Stimulated activated naive CD4-positive, alpha-beta T cell treated with Interleukin-2 at 50 U/mL for 16 hours (primary cell): Measurements from ENCODE around the gene CABLES1.
"Not testable (repeated sequence)": the region's sequence is repeated elsewhere in the genome, so short reads cannot be mapped to it uniquely, and the experiment has no call there.

Source experiments
- DNase-seq: peaks from one replicate; lab custom pipeline; 2025; lab: John Stamatoyannopoulos, UW

The CABLES1 gene

DNA sequence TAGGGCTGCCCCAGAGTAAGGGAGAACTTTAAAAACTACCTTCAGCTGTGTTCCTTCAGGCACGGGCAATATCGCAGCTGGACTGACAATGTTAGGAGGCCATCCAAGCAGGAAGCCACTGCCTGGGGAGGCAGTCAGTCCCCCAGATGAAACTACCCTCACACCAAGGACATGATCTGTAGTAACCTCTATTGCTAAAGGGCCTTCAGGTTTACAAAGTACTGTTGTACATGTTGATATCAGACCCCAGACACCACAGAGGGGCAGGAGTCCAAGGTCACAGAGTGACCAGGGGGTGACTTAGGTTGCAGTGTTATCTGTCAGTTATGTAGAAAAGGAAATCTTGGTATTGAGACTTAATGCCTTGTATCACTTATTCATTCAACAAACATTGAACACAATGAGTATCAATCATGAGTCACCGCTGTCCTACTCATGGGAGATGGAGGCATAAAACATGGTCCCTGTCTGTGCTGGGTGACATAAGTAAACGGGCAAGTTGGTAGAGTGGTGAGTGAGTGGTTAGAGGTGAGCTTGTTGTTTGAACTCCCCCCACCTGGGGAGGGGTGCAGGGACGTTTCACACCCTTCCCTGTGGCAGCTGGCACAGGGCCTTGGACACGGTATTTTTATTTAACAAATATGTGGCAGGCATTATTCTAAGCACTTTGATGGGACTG lies 7.1 kb downstream of the CABLES1 start:
- no peak for DNase-seq

DNA sequence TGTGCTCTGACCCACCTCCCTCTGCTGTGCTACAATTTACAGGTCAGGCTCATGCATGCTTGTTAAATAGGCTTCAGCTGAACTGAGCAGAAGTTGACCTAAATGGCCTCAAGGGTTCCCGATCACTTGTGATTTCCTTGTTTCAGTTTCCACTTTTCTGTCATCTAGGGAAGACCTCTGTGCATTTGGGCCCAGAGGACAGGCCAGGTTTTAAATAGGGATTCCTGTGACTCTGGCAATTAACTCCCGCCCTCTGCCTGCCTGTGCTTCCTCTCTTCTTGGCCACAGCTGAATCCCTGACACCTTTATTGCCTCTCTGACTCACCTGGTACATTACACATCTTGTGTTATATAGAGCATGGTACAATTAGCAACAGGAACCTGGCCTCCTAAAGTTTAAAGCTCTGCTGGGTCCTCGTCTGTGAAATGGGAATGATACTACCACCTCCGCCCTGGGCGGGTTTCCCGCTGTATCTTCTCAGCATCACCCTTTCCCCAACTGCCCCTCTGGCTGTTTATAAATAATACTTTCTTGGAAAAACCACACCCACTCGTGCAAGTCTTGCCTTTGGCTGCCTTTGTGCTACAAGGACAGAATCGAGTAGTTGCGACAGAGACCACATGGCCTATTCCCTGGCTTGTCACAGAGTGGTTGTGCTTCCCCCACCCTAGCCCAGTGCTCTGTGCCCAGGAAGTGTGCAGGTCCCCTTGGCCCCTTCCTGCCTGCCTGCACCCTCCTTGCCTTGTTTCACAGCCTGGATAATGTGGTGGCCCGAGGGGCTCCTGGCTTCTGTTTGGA lies 7.9 kb downstream of the CABLES1 start:
- no peak for DNase-seq

DNA sequence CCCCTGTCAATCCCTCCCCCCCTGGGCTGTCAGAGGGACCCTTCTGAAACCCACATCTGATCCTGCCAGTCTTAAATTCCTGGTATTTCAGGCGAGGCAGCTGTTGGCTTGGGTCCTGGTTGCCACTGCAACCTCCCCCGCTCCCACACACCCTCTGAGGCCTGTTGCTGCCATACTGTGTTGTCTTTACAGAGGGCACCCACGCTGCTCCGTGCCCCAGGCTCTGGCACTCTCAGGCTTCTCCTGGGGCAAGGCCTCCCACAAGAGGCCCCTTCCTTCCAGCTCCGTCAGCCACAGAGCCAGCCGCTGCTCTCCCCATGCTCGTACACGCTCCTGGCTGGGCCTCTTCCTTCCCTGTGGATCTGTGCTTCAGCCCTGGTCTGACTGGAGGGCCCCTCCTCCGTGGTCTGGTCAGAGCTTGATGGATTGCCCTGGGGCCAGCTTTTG lies 8.6 kb downstream of the CABLES1 start:
- DNase-seq, result no peak

DNA sequence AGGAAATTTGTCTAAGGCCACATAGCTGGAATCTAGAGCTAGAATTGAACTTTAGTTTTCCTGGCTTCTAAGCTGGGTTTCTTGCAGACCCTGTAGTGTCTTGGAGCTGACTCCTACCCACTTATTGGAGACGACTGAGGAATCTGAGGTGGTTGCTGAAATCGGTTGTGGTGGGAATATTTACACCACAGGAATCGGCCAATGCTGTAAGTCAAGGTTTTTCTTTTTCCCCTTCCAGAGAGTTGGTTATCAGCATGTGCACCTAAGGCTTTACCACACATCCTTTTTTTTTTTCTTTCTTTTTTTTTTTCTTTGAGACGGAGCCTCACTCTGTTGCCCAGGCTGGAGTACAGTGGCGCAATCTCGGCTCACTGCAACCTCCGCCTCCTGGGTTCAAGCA lies 9.4 kb downstream of the CABLES1 start:
- DNase-seq, result no peak

DNA sequence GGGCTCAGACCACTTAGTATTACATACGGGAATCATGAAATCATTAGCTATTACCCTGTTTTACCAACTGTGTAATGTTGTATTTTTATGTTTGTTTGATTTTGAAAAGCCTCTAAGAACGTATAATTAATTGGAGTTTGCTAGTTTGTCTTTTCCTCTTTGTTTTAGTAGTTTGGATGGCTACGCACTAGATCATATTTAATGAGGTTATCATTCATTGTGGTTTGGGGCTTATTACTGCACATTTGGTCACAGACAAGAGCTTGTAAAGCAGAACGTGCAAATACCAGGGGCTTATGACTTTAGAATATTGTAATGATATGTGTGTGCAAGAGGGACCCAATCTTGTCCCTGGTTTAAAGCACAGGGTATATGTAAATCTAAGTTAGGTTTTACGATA lies 10.3 kb downstream of the CABLES1 start:
- no peak for DNase-seq

DNA sequence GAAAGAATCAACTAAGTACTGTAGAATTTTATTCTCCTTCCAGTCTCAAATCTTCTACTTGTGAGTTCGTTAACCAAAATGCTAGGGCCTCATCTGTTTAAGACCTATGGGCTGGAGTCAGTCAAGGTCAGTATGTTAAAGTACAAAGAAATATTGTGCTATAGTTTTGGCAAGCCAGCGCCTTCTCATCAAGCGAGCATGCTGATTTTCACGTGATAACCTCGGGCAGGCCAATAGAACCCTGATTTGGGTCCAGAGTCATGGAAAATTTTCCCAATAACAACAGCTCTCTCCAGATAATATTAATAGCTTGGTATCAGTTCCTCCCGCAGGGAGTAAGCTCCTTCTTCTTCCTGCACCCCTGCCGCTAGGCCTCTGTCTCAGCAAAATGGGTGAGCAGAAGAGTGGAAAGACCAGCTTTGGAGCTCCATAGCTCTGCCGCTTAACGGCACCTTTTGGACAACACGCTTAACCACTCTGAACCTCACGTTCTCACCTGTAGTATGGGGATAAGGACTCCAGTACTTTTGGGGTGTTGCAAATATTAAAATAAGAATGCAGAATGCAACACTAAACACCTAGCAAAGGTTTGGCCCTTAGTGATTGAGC lies 11.7 kb downstream of the CABLES1 start:
- no peak for DNase-seq

DNA sequence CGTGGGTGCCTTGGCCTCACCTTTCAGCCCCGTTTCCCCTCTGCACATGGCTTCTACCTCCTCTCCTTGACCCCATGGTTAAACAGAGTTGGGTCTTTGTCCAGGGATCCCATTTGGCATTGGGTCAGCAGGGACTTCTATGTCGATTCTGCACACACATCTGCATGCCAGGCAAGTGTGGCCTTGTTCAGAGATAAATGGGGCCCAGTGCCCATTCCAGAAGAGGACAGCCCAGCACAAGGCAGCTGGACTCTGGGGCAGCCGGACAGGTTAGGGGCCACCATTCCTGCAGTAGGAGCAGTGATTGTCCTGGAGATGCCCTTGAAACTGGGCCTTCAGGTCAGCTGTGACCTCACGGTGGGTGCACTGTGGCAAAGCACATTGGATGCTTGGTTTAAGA lies 13.1 kb downstream of the CABLES1 start:
- no peak for DNase-seq

DNA sequence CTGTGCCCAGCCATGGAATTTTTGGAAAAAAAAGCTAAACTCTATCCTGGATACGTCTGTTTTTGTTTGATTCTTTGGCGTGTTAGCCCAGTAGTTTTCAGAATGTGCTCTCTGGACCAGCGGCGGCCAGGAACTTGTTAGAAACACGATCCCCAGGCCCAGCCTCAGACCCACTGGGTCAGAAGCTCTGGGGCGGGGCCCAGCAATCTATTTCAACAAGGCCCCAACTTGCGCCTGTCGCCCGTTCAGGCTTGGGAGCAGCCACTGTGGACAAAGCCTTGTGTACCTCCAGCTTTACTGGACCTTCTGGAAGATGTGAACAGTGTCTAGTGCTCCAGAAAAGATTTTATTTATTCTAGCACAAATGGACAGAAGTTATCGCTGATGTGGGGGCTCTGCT lies 14.3 kb downstream of the CABLES1 start:
- no peak for DNase-seq

DNA sequence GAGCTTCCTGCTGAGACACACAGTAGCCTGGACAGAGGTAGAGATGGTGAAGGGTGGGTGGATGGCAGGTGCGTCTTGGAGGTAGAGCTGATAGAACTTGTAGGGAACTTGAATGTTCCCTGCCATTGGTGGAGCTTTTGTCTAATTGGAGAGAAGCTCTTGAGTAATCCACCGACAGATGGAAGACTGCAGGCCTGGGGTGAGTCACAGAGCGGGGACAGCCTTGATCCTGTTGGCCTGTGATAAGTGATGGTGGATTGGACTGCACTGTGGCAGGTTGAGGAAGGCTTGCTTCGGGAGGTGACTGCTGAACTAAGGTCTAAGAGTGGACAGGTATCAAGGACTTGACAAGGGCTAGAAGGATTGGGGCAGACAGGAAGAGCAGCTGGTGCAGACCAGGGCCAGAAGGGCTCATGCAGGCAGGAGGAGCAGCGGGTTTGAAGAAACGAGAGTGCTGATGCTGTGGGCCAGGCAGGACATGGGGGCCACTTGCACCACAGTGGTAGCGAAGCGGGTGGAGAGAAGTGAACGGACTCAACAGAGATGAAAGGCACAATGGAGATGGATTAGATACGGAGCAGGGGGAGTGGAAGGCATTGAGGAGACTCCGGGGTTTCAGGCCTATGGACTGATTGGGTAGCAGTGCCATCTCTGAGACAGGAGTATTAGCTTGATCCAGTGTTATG lies 16.3 kb downstream of the CABLES1 start:
- no peak for DNase-seq

DNA sequence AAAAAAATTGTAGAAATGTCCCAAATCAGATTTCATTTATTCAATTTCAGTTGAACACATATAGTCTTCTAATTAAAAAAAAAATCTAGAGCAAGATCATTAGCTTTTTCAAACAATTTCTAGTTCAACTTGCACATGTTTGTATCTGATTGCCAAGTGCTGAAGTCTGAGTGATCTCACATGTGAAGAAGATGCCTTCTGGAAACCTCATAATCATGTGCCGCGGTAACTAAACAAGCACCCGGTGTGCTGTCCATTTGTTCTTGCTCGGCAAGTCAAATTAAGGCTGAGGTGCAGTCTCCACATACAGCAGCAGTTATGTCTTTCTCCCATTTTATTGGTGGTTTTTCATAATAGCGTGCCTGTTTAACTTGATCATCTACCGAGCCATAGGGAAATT lies 18.7 kb downstream of the CABLES1 start:
- no peak for DNase-seq

DNA sequence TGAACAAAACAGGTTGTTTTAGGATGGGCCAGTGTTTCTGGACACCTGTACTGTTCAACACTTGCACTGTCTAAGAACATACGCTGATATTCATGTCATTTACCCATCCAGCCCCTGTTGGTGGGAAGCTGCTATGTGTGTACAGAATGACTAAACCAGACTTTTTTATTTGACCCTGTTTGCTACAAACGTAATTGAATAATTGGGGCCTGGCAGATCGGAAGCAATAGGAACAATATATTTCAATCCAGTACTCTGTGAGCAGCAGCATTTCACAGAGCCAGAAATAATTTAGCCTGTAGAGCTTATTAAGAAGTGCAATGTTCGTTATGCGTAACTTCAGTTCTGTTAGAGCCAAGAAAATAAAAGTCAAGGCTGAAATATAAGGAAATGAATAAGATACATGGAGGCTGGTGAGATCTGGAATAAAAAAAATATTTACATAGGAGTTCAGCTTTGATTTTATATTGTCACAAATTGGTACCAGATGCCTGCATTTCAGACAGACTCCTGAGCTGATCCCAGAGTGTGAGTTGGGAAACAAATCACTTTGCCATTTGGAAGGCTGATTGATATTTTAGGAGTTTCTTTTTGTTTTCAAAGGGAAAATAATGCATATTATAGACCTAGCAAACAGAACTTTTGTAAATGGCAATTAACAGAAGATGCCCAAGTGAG lies 19.7 kb downstream of the CABLES1 start:
- no peak for DNase-seq

DNA sequence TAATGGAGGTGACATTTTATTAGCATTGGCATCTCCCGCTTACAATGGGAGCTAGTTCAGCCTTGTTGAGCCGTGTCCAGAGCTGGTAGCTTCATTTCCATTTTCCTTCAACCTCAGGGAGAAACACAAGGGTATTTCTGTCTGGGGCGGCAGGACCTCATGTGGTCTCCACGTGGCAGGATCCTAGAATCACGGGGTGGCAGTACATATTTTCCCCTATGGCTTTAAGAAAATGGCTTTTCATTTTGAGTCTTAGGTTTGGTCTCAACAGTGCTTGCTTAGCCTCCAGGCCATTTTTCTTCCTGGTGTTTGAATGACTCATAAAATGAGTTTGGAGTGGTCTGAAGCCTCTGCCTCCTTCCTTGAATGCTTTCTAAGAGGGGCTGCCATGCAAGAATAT lies 20.3 kb downstream of the CABLES1 start:
- no peak for DNase-seq

DNA sequence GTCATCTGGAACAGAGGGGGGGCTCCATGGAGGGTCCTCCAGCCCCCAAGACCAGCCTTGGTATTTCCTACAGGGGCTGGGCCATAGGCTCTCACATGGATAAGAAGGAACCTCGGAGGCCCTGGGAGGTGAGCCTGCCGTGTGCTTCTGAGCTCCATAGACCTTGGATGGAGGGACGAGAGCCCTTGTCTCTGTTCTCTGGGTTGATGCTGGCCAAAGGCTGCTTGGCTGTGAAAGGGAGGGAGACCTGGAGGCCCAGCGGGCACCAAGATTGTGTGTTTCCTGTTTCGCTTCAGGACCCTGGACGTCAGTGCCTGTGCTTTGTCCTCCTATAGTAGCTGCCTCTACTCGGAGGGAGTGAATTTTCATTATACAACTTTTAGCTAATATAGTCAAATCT lies 20.8 kb downstream of the CABLES1 start:
- DNase-seq, result no peak

DNA sequence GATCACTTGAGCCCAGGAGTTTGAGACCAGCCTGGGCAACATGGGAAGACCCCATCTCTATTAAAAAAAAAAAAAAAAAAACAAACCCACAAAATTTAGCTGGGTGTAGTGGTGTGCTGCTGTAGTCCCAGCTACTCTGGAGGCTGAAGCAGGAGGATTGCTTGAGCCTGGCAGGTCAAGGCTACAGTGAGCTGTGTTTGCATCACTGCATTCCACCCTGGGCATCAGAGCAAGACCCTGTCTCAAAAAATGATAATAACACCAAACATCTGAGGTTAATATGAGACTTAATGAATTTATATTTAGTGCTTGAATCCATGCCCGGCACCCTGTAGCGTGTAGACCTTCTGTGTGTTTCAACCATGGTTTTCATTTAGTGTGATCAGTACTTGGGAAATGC lies 22.8 kb downstream of the CABLES1 start:
- no peak for DNase-seq

DNA sequence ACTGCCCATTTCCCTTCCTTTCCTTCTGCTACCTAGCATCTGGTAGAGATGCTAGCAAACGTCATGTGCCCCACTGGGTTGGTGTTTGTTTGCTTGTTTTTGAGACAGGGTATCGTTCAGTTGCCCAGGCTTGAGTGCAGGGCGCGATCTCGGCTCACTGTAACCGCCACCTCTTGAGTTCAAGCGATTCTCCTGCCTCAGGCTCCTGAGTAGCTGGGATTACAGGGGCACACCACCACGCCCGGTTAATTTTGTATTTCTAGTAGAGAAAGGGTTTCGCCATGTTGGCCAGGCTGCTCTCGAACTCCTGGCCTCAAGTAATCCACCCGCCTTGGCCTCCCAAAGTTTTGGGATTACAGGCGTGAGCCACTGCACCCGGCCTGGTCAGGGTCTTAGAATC lies 23.6 kb downstream of the CABLES1 start:
- DNase-seq, result not testable (repeated sequence)

DNA sequence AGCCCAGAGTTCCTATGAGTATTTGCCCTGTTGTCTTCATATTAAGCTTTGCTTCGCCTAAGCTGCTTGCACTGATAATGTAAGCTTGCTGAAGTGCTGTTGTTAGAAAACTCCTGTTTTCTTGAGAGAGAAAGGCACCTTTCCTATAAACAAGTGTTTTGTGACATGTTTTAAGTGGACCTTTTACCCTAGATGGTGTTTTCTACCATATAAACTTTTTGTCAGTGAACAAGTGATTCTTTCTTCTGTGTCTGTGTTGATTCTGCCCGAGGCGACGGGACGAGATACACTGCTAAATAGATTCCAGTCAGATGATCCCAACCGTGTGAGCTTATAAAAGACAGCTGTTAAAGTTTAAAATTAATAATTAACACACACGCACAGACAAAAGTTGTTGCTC lies 24.1 kb downstream of the CABLES1 start:
- DNase-seq, result no peak

DNA sequence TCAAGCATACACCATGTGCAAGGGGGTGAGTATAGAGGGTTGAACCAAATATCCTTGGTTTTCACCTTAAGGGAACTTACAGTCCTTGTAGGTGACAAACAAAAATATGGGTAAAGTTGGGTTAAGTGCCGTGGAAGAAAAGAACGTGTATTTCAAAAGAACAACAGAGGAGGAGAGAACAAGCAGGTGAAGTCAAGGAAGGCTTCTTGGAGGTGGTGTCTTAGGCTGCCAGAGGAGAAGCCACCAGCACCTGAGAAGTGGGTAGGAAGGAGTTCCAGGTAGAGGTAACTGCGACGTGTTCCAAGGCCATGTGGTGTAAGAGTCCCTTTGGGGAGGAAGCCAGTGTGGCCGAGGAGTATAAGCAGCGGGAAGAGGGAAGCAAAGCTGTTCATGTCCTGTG lies 27.2 kb downstream of the CABLES1 start:
- no peak for DNase-seq

DNA sequence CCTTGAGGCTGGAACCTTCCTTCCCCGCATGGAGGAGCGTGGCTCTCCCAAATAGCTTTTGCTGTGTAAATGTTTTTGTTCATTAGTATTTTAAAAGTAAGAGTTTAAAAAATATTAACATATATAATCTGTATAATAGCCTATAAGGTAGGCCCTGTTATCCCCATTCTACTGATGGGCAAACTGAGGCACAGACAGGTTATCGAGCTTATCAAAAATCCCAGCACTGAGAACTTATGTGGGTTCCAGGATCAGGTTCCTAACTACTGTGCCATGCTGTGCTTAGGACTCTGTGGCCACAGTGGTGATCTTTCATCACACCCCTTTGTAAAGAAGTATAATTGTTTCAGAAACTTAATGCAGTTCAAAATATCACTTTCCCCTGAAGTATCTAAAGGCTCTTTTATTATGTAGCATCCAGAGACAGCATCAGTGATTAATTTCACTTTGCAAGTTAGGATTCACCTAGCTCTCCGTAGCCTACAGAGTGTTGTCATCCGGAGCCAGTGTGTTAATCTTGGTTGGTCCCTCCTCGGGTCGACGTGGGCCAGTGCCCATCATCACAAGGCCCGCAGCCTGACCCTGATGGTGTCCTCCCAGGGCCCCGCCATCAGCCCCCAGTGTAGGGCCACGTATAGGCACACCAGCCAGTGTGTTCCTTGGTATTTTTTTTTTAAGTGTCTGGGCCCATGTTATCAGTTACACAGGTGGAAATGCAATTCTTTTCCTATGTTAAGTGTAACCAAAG lies 28.7 kb downstream of the CABLES1 start:
- DNase-seq, result no peak

DNA sequence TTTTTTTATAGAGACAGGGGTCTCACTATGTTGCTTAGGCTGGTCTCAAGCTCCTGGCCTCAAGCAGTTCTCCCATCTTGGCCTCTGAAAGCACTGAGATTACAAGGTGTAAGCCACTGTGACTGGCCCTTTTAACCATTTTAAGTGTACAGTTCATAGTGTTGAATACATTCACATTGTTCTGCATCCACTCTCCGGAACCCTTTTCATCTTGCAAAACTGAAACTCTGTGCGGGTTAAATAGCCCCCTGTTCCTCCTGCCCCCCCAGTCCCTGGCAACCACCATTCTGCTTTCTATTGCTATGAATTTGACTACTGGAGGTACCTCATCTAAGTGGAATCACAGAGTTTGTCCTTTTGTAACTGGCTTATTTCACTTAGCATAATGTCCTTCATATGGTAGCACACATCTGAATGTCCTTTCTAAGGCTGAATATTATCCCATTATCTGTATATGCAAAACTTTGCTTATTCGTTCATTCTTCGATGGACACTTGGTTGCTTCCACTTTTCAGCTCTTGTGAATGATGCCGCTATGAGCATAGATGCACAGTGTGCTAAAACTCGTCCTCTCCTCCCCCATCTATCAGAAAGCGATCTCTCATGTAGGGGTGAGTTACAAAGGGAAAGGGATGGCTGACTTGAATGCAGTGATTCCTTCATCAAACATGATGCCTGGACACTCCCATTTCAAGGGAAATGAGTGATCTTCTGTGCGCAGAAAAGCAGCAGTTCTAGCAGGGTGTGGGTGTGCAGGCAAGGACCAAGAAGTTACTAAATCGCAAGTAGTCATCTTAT lies 30.2 kb downstream of the CABLES1 start:
- DNase-seq, result no peak

DNA sequence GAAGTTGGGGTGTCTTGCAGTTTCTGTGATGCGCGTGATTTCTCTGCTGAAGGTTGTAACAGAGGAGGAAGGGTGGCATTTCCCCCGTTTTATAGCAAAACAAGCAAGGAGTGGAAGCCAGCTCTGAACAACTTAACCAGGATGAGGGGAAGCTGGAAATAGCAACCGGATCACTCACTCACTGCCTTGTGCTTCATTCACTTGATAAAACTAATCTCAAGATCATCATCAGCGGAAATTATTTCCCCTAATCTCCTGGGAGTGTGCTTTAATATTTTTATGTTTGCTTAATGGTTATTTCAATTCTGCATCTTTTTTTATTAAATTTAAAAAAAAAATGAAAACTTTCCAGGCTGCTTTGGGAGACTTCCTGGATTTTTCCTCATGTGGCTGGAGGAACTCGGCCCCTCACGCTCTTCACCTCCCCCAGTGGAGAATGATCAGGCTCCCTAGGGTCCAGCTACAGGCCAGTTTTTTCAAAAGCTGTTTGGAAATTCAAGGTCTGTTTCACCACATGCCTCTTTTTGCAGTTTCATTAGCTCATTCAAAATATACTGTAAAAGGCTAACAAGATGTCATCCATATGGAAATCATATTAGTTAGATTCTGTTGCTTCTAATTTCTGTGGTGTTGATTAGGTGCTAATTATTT lies 31.7 kb downstream of the CABLES1 start:
- no peak for DNase-seq
